ENCODE results near the gene ALAS1. TPM values are rescaled to one million over a fixed set of nuclear protein-coding genes. Genes with fewer than 3 reads are reported as not detected.

ALAS1 gene
- total and polyA plus RNA-seq, 2 experiments from 2014 or later, result 30.4 to 33.9 TPM

DNA sequence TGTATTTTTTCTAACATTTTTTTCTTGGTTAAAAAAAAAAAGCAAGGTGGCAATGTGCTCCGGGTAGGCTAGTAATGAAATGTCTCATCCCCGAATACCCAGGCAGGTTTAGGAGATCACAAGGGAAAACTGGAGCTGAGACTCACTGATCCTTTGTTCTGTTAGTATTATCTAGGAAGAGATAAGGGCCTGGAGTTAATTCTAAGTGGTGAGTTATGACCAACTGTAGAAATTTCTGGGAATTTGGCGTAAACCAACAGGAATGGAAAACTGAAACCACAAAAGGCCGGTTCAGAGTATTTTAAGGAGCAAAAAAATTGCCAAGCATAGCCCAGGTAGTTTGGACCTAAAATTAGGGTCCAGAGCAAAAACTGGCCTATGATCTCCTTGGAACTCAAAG is 60.0 kb downstream of the ALAS1 start:
- in situ Hi-C loops (cut with MboI), result no loop called here
- no peak for DNase-seq
- Histone ChIP-seq H3K27me3 (replicated peaks; ENCODE audit: insufficient read depth) (no peaks in the 10 kb centered on the region), H3K4me2 (ENCODE audit: unreplicated experiment) (no peak overlapping the region), H3K9me3 (ENCODE audit: low read depth) (no peaks in the 10 kb centered on the region), H3K27ac (no peak overlapping the region), H3K9me2 (ENCODE audit: insufficient read depth) (no peaks in the 10 kb centered on the region), H3K4me1 (ENCODE audit: insufficient read depth) (peaks cover 17% of the 10 kb centered on the region), H3K36me3 (ENCODE audit: low read depth) (peaks cover 82% of the 10 kb centered on the region), H4K20me1 (ENCODE audit: insufficient read depth) (no peaks in the 10 kb centered on the region; the same call in 1 of the 2 replicates), H3K4me3 (no peak overlapping the region), H3F3A (ENCODE audit: insufficient read depth) (peaks cover 72% of the 10 kb centered on the region), H3K79me2 (ENCODE audit: insufficient read depth) (peaks cover 96% of the 10 kb centered on the region), H2AFZ (no peak overlapping the region), H3K9ac (no peak overlapping the region)
- 67 to 73% methylated on average over 4 of the region's 4 CpGs for WGBS, 2 experiments (ENCODE audit: low coverage in 1 of 2, low lambda C conversion rate in 2 of 2, missing lambda C conversion rate in 2 of 2)
- no peak for TF ChIP-seq EZH2phosphoT487 (IDR thresholded peaks at IDR 0.05; ENCODE audit: insufficient read depth, low read depth)
- no peak for TF ChIP-seq EZH2 (IDR thresholded peaks at IDR 0.05; ENCODE audit: insufficient read depth, poor library complexity, severe bottlenecking)

DNA sequence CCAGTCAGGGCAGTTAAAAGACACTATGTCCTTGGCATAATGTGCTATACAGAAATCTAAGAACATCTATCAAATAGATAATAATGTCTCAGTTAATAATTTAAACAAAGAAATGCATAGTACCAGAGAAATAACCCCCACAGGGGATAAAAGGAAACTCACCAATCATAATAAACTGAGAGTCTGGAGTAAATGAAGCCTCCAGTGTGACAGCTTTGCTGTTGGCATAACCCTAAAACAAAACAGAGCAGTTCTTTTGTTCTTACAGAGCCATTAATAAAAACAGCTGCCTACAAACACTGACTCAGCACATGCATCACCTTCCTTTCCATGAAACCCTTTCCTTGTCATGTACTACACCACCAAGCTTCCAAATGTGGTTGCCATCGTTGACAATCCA is 61.1 kb downstream of the ALAS1 start:
- no peaks in the 10 kb centered on the region for H3K9me2 ChIP-seq (ENCODE audit: insufficient read depth)
- peak overlapping the region; percentile 57 for H3K27ac ChIP-seq
- peaks cover 98% of the 10 kb centered on the region for H3K79me2 ChIP-seq (ENCODE audit: insufficient read depth)
- no peak overlapping the region for H3K4me3 ChIP-seq
- no peak for TF ChIP-seq EZH2 (IDR thresholded peaks at IDR 0.05; ENCODE audit: insufficient read depth, poor library complexity, severe bottlenecking)
- no peak for TF ChIP-seq EZH2phosphoT487 (IDR thresholded peaks at IDR 0.05; ENCODE audit: insufficient read depth, low read depth)
- no peaks in the 10 kb centered on the region for H3K9me3 ChIP-seq (ENCODE audit: low read depth)
- H3K4me1 ChIP-seq (ENCODE audit: insufficient read depth), result peaks cover 10% of the 10 kb centered on the region
- in situ Hi-C loops (cut with MboI), result no loop called here
- DNase-seq, result peak; percentile 62
- no peak overlapping the region for H2AFZ ChIP-seq
- H3K36me3 ChIP-seq (ENCODE audit: low read depth), result peaks cover 86% of the 10 kb centered on the region
- 48 to 58% methylated on average over 1 of the region's 1 CpG for WGBS, 2 experiments (ENCODE audit: low coverage in 1 of 2, low lambda C conversion rate in 2 of 2, missing lambda C conversion rate in 2 of 2)
- no peaks in the 10 kb centered on the region for H3K27me3 ChIP-seq (replicated peaks; ENCODE audit: insufficient read depth)
- H3K4me2 ChIP-seq (ENCODE audit: unreplicated experiment), result no peak overlapping the region
- H4K20me1 ChIP-seq (ENCODE audit: insufficient read depth), result no peaks in the 10 kb centered on the region; the same call in 1 of the 2 replicates
- peak overlapping the region; percentile 26; the same call in 1 of the 2 replicates for H3K9ac ChIP-seq
- H3F3A ChIP-seq (ENCODE audit: insufficient read depth), result peaks cover 65% of the 10 kb centered on the region

GRCh38 chr3:52259448-52259847 is 61.5 kb downstream of the ALAS1 start:
- Histone ChIP-seq H3K9ac (no peak overlapping the region; the same call in 1 of the 2 replicates), H2AFZ (no peak overlapping the region), H3K9me3 (ENCODE audit: low read depth) (no peaks in the 10 kb centered on the region), H4K20me1 (ENCODE audit: insufficient read depth) (no peaks in the 10 kb centered on the region; the same call in 1 of the 2 replicates), H3K27me3 (replicated peaks; ENCODE audit: insufficient read depth) (no peaks in the 10 kb centered on the region), H3K4me1 (ENCODE audit: insufficient read depth) (peaks cover 10% of the 10 kb centered on the region), H3K4me3 (no peak overlapping the region), H3F3A (ENCODE audit: insufficient read depth) (peaks cover 61% of the 10 kb centered on the region), H3K79me2 (ENCODE audit: insufficient read depth) (peaks cover 98% of the 10 kb centered on the region), H3K4me2 (ENCODE audit: unreplicated experiment) (no peak overlapping the region), H3K36me3 (ENCODE audit: low read depth) (peaks cover 83% of the 10 kb centered on the region), H3K9me2 (ENCODE audit: insufficient read depth) (no peaks in the 10 kb centered on the region), H3K27ac (peak overlapping the region; percentile 57; the same call in 1 of the 2 replicates)
- in situ Hi-C loops (cut with MboI), result no loop called here
- 76 to 82% methylated on average over 4 of the region's 4 CpGs for WGBS, 2 experiments (ENCODE audit: low coverage in 1 of 2, low lambda C conversion rate in 2 of 2, missing lambda C conversion rate in 2 of 2)
- no peak for DNase-seq
- TF ChIP-seq EZH2phosphoT487 (IDR thresholded peaks at IDR 0.05; ENCODE audit: insufficient read depth, low read depth) (no peak), EZH2 (IDR thresholded peaks at IDR 0.05; ENCODE audit: insufficient read depth, poor library complexity, severe bottlenecking) (no peak)

DNA sequence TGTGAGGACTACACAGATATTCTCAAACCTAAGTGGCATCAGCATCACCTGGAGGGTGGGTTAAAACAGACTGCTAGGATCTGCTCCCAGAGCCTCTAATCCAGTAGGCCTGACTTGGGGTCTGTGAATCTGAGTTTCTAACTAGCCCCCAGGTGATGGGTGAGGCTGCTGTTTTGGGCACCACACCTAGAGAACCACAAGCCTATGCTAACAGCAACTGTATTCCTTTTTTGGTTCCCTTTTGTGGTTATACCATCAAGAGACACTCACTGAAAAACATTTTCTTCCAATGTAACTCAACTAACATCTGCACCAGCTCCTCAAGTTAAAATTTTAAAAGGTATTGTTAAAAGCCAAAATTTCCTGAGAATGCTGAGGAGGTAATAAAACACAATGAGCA is 64.5 kb downstream of the ALAS1 start:
- TF ChIP-seq EZH2phosphoT487 (IDR thresholded peaks at IDR 0.05; ENCODE audit: insufficient read depth, low read depth) (no peak), EZH2 (IDR thresholded peaks at IDR 0.05; ENCODE audit: insufficient read depth, poor library complexity, severe bottlenecking) (no peak)
- Histone ChIP-seq H3K9ac (no peak overlapping the region), H3K36me3 (ENCODE audit: low read depth) (peaks cover 79% of the 10 kb centered on the region), H3K4me2 (ENCODE audit: unreplicated experiment) (no peak overlapping the region), H2AFZ (no peak overlapping the region), H3K4me1 (ENCODE audit: insufficient read depth) (peaks cover 10% of the 10 kb centered on the region), H3K9me2 (ENCODE audit: insufficient read depth) (no peaks in the 10 kb centered on the region), H3K27ac (no peak overlapping the region), H3K79me2 (ENCODE audit: insufficient read depth) (peaks cover 99% of the 10 kb centered on the region), H3K9me3 (ENCODE audit: low read depth) (no peaks in the 10 kb centered on the region), H4K20me1 (ENCODE audit: insufficient read depth) (no peaks in the 10 kb centered on the region; the same call in 1 of the 2 replicates), H3F3A (ENCODE audit: insufficient read depth) (peaks cover 46% of the 10 kb centered on the region), H3K4me3 (no peak overlapping the region), H3K27me3 (replicated peaks; ENCODE audit: insufficient read depth) (no peaks in the 10 kb centered on the region)
- no peak for DNase-seq
- in situ Hi-C loops (cut with MboI), result no loop called here

Other genes with a start within 250 kb of the ALAS1 start
- not detected in 2 replicates for gene GPR62, start 242.8 kb upstream of the ALAS1 start, total RNA-seq (2014; rRNA removed; shearing (Covaris generic))
- 0.09 TPM in 1 of 2 replicates, not detected in the other for gene GPR62, start 242.8 kb upstream of the ALAS1 start, polyA plus RNA-seq (2016; fragmentation: Nextera tagmentation; extraction: Ambion mirVana)
- 71.2 and 91.2 TPM in 2 replicates for gene PCBP4, start 230.7 kb upstream of the ALAS1 start, total RNA-seq (2014; rRNA removed; shearing (Covaris generic))
- gene PCBP4, start 230.7 kb upstream of the ALAS1 start, polyA plus RNA-seq (2016; fragmentation: Nextera tagmentation; extraction: Ambion mirVana), result 40.4 and 45.0 TPM in 2 replicates
- 60.3 and 60.4 TPM in 2 replicates for gene ABHD14B, start 224.1 kb upstream of the ALAS1 start, total RNA-seq (2014; rRNA removed; shearing (Covaris generic))
- 64.9 and 70.9 TPM in 2 replicates for gene ABHD14B, start 224.1 kb upstream of the ALAS1 start, polyA plus RNA-seq (2016; fragmentation: Nextera tagmentation; extraction: Ambion mirVana)
- 33.1 and 37.9 TPM in 2 replicates for gene ABHD14A, start 223.1 kb upstream of the ALAS1 start, total RNA-seq (2014; rRNA removed; shearing (Covaris generic))
- gene ABHD14A, start 223.1 kb upstream of the ALAS1 start, polyA plus RNA-seq (2016; fragmentation: Nextera tagmentation; extraction: Ambion mirVana), result 33.0 and 35.5 TPM in 2 replicates
- 66.6 and 73.6 TPM in 2 replicates for gene ACY1, start 214.6 kb upstream of the ALAS1 start, total RNA-seq (2014; rRNA removed; shearing (Covaris generic))
- 35.8 and 38.1 TPM in 2 replicates for gene ACY1, start 214.6 kb upstream of the ALAS1 start, polyA plus RNA-seq (2016; fragmentation: Nextera tagmentation; extraction: Ambion mirVana)
- gene RPL29, start 202.3 kb upstream of the ALAS1 start, total RNA-seq (2014; rRNA removed; shearing (Covaris generic)), result 965 and 1,164 TPM in 2 replicates
- 665 and 690 TPM in 2 replicates for gene RPL29, start 202.3 kb upstream of the ALAS1 start, polyA plus RNA-seq (2016; fragmentation: Nextera tagmentation; extraction: Ambion mirVana)
- 12.4 and 17.7 TPM in 2 replicates for gene DUSP7, start 141.6 kb upstream of the ALAS1 start, total RNA-seq (2014; rRNA removed; shearing (Covaris generic))
- 5.1 and 5.8 TPM in 2 replicates for gene DUSP7, start 141.6 kb upstream of the ALAS1 start, polyA plus RNA-seq (2016; fragmentation: Nextera tagmentation; extraction: Ambion mirVana)
- gene POC1A, start 43.7 kb upstream of the ALAS1 start, total RNA-seq (2014; rRNA removed; shearing (Covaris generic)), result 2.3 and 5.2 TPM in 2 replicates
- 11.0 and 11.8 TPM in 2 replicates for gene POC1A, start 43.7 kb upstream of the ALAS1 start, polyA plus RNA-seq (2016; fragmentation: Nextera tagmentation; extraction: Ambion mirVana)
- gene TLR9, start 27.5 kb downstream of the ALAS1 start, total RNA-seq (2014; rRNA removed; shearing (Covaris generic)), result not detected in 2 replicates
- gene TLR9, start 27.5 kb downstream of the ALAS1 start, polyA plus RNA-seq (2016; fragmentation: Nextera tagmentation; extraction: Ambion mirVana), result 0.11 TPM in 1 of 2 replicates, not detected in the other
- 124 and 137 TPM in 2 replicates for gene TWF2, start 41.0 kb downstream of the ALAS1 start, total RNA-seq (2014; rRNA removed; shearing (Covaris generic))
- 95.1 and 105 TPM in 2 replicates for gene TWF2, start 41.0 kb downstream of the ALAS1 start, polyA plus RNA-seq (2016; fragmentation: Nextera tagmentation; extraction: Ambion mirVana)
- gene PPM1M, start 47.6 kb downstream of the ALAS1 start, total RNA-seq (2014; rRNA removed; shearing (Covaris generic)), result 26.7 and 35.7 TPM in 2 replicates
- 19.3 and 21.6 TPM in 2 replicates for gene PPM1M, start 47.6 kb downstream of the ALAS1 start, polyA plus RNA-seq (2016; fragmentation: Nextera tagmentation; extraction: Ambion mirVana)
- 45.3 and 56.1 TPM in 2 replicates for gene WDR82, start 80.5 kb downstream of the ALAS1 start, total RNA-seq (2014; rRNA removed; shearing (Covaris generic))
- gene WDR82, start 80.5 kb downstream of the ALAS1 start, polyA plus RNA-seq (2016; fragmentation: Nextera tagmentation; extraction: Ambion mirVana), result 16.1 and 18.7 TPM in 2 replicates
- 4.9 and 10.0 TPM in 2 replicates for gene GLYCTK, start 89.7 kb downstream of the ALAS1 start, total RNA-seq (2014; rRNA removed; shearing (Covaris generic))
- gene GLYCTK, start 89.7 kb downstream of the ALAS1 start, polyA plus RNA-seq (2016; fragmentation: Nextera tagmentation; extraction: Ambion mirVana), result 2.5 and 2.7 TPM in 2 replicates
- gene DNAH1, start 118.2 kb downstream of the ALAS1 start, total RNA-seq (2014; rRNA removed; shearing (Covaris generic)), result 4.0 and 7.0 TPM in 2 replicates
- gene DNAH1, start 118.2 kb downstream of the ALAS1 start, polyA plus RNA-seq (2016; fragmentation: Nextera tagmentation; extraction: Ambion mirVana), result 0.81 and 0.89 TPM in 2 replicates
- gene BAP1, start 211.8 kb downstream of the ALAS1 start, total RNA-seq (2014; rRNA removed; shearing (Covaris generic)), result 55.4 and 59.8 TPM in 2 replicates
- gene BAP1, start 211.8 kb downstream of the ALAS1 start, polyA plus RNA-seq (2016; fragmentation: Nextera tagmentation; extraction: Ambion mirVana), result 16.3 and 19.4 TPM in 2 replicates
- gene PHF7, start 212.5 kb downstream of the ALAS1 start, total RNA-seq (2014; rRNA removed; shearing (Covaris generic)), result 5.3 and 5.4 TPM in 2 replicates
- 4.7 and 5.6 TPM in 2 replicates for gene PHF7, start 212.5 kb downstream of the ALAS1 start, polyA plus RNA-seq (2016; fragmentation: Nextera tagmentation; extraction: Ambion mirVana)
- not detected in 2 replicates for gene SEMA3G, start 246.9 kb downstream of the ALAS1 start, total RNA-seq (2014; rRNA removed; shearing (Covaris generic))
- gene SEMA3G, start 246.9 kb downstream of the ALAS1 start, polyA plus RNA-seq (2016; fragmentation: Nextera tagmentation; extraction: Ambion mirVana), result 0.06 and 0.21 TPM in 2 replicates